Vagina (tissue), 2 donors: Measurements from ENCODE around the gene RIPPLY3.

Experiments
- POLR2A ChIP-seq, 2 donors: fragments of 450-650 bp; IDR thresholded peaks; one replicate each; pipeline ENCODE4 v1.6.1; 2017; ENCODE audit warnings: antibody characterized with exemption in 2 of 2, mild to moderate bottlenecking in 2 of 2, moderate library complexity in 2 of 2
- POLR2AphosphoS5 ChIP-seq, 2 donors: sonication (generic); formaldehyde crosslinking; IDR thresholded peaks; one replicate each; pipeline ENCODE4 v1.9.0; 2017; ENCODE audit warnings: antibody characterized with exemption in 2 of 2, mild to moderate bottlenecking in 2 of 2, low read depth in 1 of 2; ENCODE audit not compliant: insufficient read depth in 1 of 2

DNA sequence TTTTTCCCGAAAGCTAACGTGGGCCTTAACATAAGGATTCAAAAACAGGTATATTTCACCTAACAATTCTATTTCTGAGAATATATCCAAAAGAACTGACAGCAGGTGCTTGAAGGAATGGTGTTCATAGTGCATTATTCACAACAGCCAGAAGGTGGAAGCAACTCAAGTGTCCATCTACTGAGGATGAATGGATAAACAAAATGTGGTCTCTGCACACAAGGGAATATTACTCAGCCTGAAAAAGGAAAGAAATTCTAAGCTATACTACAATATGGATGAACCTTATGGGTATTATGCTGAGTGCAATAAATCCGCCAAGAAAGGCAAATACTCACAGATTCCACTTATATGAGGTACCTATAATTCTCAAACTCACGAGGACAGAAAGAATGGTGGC lies 6.1 kb upstream of the RIPPLY3 start:
- TF ChIP-seq POLR2A (IDR thresholded peaks at IDR 0.05), result no peak
- no peak for TF ChIP-seq POLR2AphosphoS5 (IDR thresholded peaks at IDR 0.05; ENCODE audit: insufficient read depth in 1 of 2, low read depth in 1 of 2)
